Suppressor macrophage treated with lipopolysaccharide for 4 hours (primary cell): ENCODE data around the gene TENT5A.
"Not testable (repeated sequence)": the region's sequence is repeated elsewhere in the genome, so short reads cannot be mapped to it uniquely, and the experiment has no call there.

Experiments
- DNase-seq: peaks from one replicate; pipeline ENCODE4 v3.0.0-alpha.2; 2020

The TENT5A gene

GRCh38 chr6:81749707-81750106, 2.8 kb downstream of the TENT5A start:
- DNase-seq: peak; percentile 29

- DNase-seq: no peak
Observed at GRCh38 chr6:81748994-81749393, 3.5 kb downstream of the TENT5A start.

- DNase-seq: no peak
Observed at GRCh38 chr6:81747327-81747726, 5.2 kb downstream of the TENT5A start.

- no peak for DNase-seq
Observed at GRCh38 chr6:81744131-81744530, 8.3 kb downstream of the TENT5A start.

- DNase-seq: no peak
Observed at GRCh38 chr6:81743649-81744048, 8.8 kb downstream of the TENT5A start.

- no peak for DNase-seq
Observed at GRCh38 chr6:81741689-81742088, 10.8 kb downstream of the TENT5A start.

- DNase-seq: not testable (repeated sequence)
Observed at GRCh38 chr6:81740591-81740990, 11.9 kb downstream of the TENT5A start.

- DNase-seq: no peak
Observed at GRCh38 chr6:81739230-81740195, 13.0 kb downstream of the TENT5A start.

- DNase-seq: no peak
Observed at GRCh38 chr6:81736428-81736827, 16.1 kb downstream of the TENT5A start.

GRCh38 chr6:81735756-81736380, 16.6 kb downstream of the TENT5A start:
- DNase-seq: no peak

- no peak for DNase-seq
Observed at GRCh38 chr6:81734500-81735150, 17.9 kb downstream of the TENT5A start.

GRCh38 chr6:81734081-81734480, 18.4 kb downstream of the TENT5A start:
- DNase-seq: no peak

- no peak for DNase-seq
Observed at GRCh38 chr6:81731814-81732213, 20.7 kb downstream of the TENT5A start.

- no peak for DNase-seq
Observed at GRCh38 chr6:81727876-81728517, 24.5 kb downstream of the TENT5A start.

GRCh38 chr6:81725127-81725526, 27.4 kb downstream of the TENT5A start:
- DNase-seq: no peak

- DNase-seq: no peak
Observed at GRCh38 chr6:81722506-81723223, 29.8 kb downstream of the TENT5A start.

GRCh38 chr6:81720427-81720826, 32.1 kb downstream of the TENT5A start:
- no peak for DNase-seq

- DNase-seq: peak; percentile 8
Observed at GRCh38 chr6:81718126-81718525, 34.4 kb downstream of the TENT5A start.

- no peak for DNase-seq
Observed at GRCh38 chr6:81714684-81715083, 37.8 kb downstream of the TENT5A start.

- no peak for DNase-seq
Observed at GRCh38 chr6:81713205-81713604, 39.3 kb downstream of the TENT5A start.

- no peak for DNase-seq
Observed at GRCh38 chr6:81708113-81708699, 44.3 kb downstream of the TENT5A start.

GRCh38 chr6:81704700-81705099, 47.8 kb downstream of the TENT5A start:
- DNase-seq: no peak
